Cardiac muscle cell (in vitro differentiated cells and primary cell): ENCODE results near the gene TMEM18. TPM values are rescaled to one million over a fixed set of nuclear protein-coding genes. Genes with fewer than 3 reads are reported as not detected.

Experiments used
- DNase-seq, 2 donors: peaks; one replicate each; pipeline versions ENCODE4 v3.0.0 to v3.0.0-alpha.2; 2010 to 2017; ENCODE audit warnings: low read depth in 1 of 2, low spot score in 1 of 2
- H3K27ac ChIP-seq: fragments of 200-600 bp; sonication (generic); 2 replicates; pipeline ENCODE4 v1.5.1; 2016
- H3K27me3 ChIP-seq: fragments of 200-600 bp; sonication (generic); 2 replicates; pipeline ENCODE4 v1.6.0; 2016; ENCODE audit warnings: control low read depth
- H3K36me3 ChIP-seq: fragments of 200-600 bp; sonication (generic); 2 replicates; pipeline ENCODE4 v1.5.1; 2016; ENCODE audit warnings: control low read depth
- H3K4me1 ChIP-seq: fragments of 200-600 bp; sonication (generic); 2 replicates; pipeline ENCODE4 v1.8.1; 2017; ENCODE audit warnings: low read depth, mild to moderate bottlenecking, mixed run types
- H3K4me3 ChIP-seq: fragments of 200-600 bp; sonication (generic); 2 replicates; pipeline ENCODE4 v1.5.1; 2016; ENCODE audit warnings: mild to moderate bottlenecking
- H3K9me3 ChIP-seq: fragments of 200-600 bp; sonication (generic); 2 replicates; pipeline ENCODE4 v1.5.1; 2017; ENCODE audit warnings: low read depth, mild to moderate bottlenecking, control low read depth
- polyA plus RNA-seq: library from polyadenylated mRNA; unstranded; fragments of >200 nt; fragmentation: Nextera tagmentation; extraction: Ambion mirVana; gene quantifications from 2 replicates; pipeline ENCODE4 v1.2.1, GENCODE V29; 2016
- total RNA-seq: library from RNA; depleted of rRNA; stranded (reverse); fragments of >200 nt; gene quantifications from 2 replicates; pipeline ENCODE4 v1.2.3, GENCODE V29; 2016
- TF ChIP-seq, protein P1 (sequence below): IDR thresholded peaks from 2 replicates; pipeline ENCODE4 v1.5.1; 2012; ENCODE audit warnings: low read depth, mild to moderate bottlenecking, low read length

The TMEM18 gene
- total and polyA plus RNA-seq, 2 experiments from 2014 or later: 38.3 to 42.1 TPM

- Histone ChIP-seq H3K9me3 (no peaks in the 10 kb centered on the region), H3K27me3 (no peaks in the 10 kb centered on the region), H3K36me3 (no peaks in the 10 kb centered on the region), H3K4me1 (no peaks in the 10 kb centered on the region), H3K27ac (no peak overlapping the region), H3K4me3 (no peak overlapping the region)
- DNase-seq: no peak
- TF ChIP-seq, protein P1, sequence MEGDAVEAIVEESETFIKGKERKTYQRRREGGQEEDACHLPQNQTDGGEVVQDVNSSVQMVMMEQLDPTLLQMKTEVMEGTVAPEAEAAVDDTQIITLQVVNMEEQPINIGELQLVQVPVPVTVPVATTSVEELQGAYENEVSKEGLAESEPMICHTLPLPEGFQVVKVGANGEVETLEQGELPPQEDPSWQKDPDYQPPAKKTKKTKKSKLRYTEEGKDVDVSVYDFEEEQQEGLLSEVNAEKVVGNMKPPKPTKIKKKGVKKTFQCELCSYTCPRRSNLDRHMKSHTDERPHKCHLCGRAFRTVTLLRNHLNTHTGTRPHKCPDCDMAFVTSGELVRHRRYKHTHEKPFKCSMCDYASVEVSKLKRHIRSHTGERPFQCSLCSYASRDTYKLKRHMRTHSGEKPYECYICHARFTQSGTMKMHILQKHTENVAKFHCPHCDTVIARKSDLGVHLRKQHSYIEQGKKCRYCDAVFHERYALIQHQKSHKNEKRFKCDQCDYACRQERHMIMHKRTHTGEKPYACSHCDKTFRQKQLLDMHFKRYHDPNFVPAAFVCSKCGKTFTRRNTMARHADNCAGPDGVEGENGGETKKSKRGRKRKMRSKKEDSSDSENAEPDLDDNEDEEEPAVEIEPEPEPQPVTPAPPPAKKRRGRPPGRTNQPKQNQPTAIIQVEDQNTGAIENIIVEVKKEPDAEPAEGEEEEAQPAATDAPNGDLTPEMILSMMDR: no peak
These were observed 42.5 kb upstream of the TMEM18 start for GRCh38 chr2:719734-720133.

GRCh38 chr2:719191-719590 is 42.0 kb upstream of the TMEM18 start:
- Histone ChIP-seq H3K9me3 (no peaks in the 10 kb centered on the region), H3K4me1 (no peaks in the 10 kb centered on the region), H3K4me3 (no peak overlapping the region), H3K36me3 (no peaks in the 10 kb centered on the region), H3K27ac (no peak overlapping the region), H3K27me3 (no peaks in the 10 kb centered on the region)
- no peak for DNase-seq
- TF ChIP-seq, protein P1: no peak

DNA sequence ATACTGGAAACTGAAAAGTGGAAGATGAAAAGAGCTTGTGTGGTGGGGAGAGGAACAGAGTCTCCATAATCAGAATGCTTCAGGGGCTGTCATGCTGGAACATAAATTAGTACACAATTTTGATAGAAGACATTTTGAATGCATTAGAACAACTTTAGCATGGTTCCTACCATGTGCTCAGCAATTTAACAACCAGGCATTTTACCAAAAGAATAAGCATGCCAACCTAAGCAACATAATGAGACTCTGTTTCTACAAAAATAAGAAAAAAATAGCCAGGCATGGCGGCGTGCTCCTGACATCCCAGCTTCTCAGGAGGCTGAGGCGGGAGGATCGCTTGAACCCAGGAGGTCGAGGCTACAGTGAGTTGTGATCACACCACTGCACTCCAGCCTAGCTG is 40.5 kb upstream of the TMEM18 start:
- no peak for DNase-seq
- TF ChIP-seq, protein P1: no peak
- Histone ChIP-seq H3K27ac (no peak overlapping the region), H3K4me3 (no peak overlapping the region), H3K4me1 (no peaks in the 10 kb centered on the region), H3K9me3 (no peaks in the 10 kb centered on the region), H3K27me3 (peaks cover 10% of the 10 kb centered on the region), H3K36me3 (no peaks in the 10 kb centered on the region)

GRCh38 chr2:715854-716560 is 38.8 kb upstream of the TMEM18 start:
- TF ChIP-seq, protein P1: peak; percentile 51
- no peaks in the 10 kb centered on the region for H3K9me3 ChIP-seq
- peaks cover 11% of the 10 kb centered on the region for H3K27me3 ChIP-seq
- DNase-seq: peak; percentile 25 to 44
- H3K27ac ChIP-seq: no peak overlapping the region
- H3K4me1 ChIP-seq: no peaks in the 10 kb centered on the region
- no peaks in the 10 kb centered on the region for H3K36me3 ChIP-seq
- no peak overlapping the region for H3K4me3 ChIP-seq

- Histone ChIP-seq H3K36me3 (no peaks in the 10 kb centered on the region), H3K4me3 (no peak overlapping the region), H3K4me1 (no peaks in the 10 kb centered on the region), H3K27me3 (peaks cover 11% of the 10 kb centered on the region), H3K9me3 (no peaks in the 10 kb centered on the region), H3K27ac (no peak overlapping the region)
- no peak for DNase-seq
- TF ChIP-seq, protein P1: no peak
These were observed 37.8 kb upstream of the TMEM18 start for GRCh38 chr2:715038-715437.
